Measurements from ENCODE around the gene CUL9. TPM values are rescaled to one million over a fixed set of nuclear protein-coding genes. Genes with fewer than 3 reads are reported as not detected.

The CUL9 gene
- total RNA-seq, 1 donor = 34.4 TPM

GRCh38 chr6:43180985-43181384 lies 1.0 kb upstream of the CUL9 start:
- Histone ChIP-seq H3K4me3 (ENCODE audit: insufficient read depth, low read length) (no peak overlapping the region), H3K27me3 (ENCODE audit: insufficient read depth, low read length) (no peaks in the 10 kb centered on the region), H4K20me1 (ENCODE audit: insufficient read depth, low read length) (peaks cover 9% of the 10 kb centered on the region), H3K4me2 (ENCODE audit: insufficient read depth, low read length) (peak overlapping the region; percentile 88), H3K79me2 (ENCODE audit: insufficient read depth, low read length) (peaks cover 41% of the 10 kb centered on the region), H3K4me1 (ENCODE audit: insufficient read depth, low read length) (peaks cover 23% of the 10 kb centered on the region), H2AFZ (ENCODE audit: low read length) (no peak overlapping the region), H3K27ac (ENCODE audit: low read depth, low read length) (peak overlapping the region; percentile 82), H3K36me3 (ENCODE audit: insufficient read depth, low read length) (peaks cover 51% of the 10 kb centered on the region), H3K9me3 (ENCODE audit: low read depth, low read length) (no peaks in the 10 kb centered on the region)
- no peak for DNase-seq (ENCODE audit: insufficient read length, low spot score, missing footprints)
- TF ChIP-seq CTCF (IDR thresholded peaks at IDR 0.05; ENCODE audit: extremely low read depth, low read depth, low read length) = no peak

DNA sequence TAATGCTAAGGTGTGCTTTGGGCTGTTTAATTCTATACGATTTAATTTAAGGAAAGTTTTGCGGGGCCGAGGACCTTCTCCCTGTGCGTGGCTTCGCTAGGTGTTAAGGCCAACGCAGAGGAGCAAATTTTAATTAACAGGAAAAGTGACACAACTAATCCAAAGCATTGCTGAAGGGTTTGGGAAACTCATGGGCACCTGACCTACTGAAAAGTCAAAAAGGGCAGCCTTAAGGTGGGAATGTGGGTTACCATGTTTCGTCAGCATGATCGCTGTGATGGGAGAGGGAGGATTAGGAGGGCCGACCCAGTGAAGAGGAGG lies 415 bp upstream of the CUL9 start:
- H3K79me2 ChIP-seq (ENCODE audit: insufficient read depth, low read length) = peaks cover 35% of the 10 kb centered on the region
- peak overlapping the region; percentile 85 for H3K4me3 ChIP-seq (ENCODE audit: insufficient read depth, low read length)
- no peak for TF ChIP-seq CTCF (IDR thresholded peaks at IDR 0.05; ENCODE audit: extremely low read depth, low read depth, low read length)
- no peaks in the 10 kb centered on the region for H3K9me3 ChIP-seq (ENCODE audit: low read depth, low read length)
- no peak for DNase-seq (ENCODE audit: insufficient read length, low spot score, missing footprints)
- peak overlapping the region; percentile 88 for H3K4me2 ChIP-seq (ENCODE audit: insufficient read depth, low read length)
- H4K20me1 ChIP-seq (ENCODE audit: insufficient read depth, low read length) = peaks cover 3% of the 10 kb centered on the region
- peak overlapping the region; percentile 82 for H3K27ac ChIP-seq (ENCODE audit: low read depth, low read length)
- peaks cover 49% of the 10 kb centered on the region for H3K36me3 ChIP-seq (ENCODE audit: insufficient read depth, low read length)
- H3K27me3 ChIP-seq (ENCODE audit: insufficient read depth, low read length) = no peaks in the 10 kb centered on the region
- H3K4me1 ChIP-seq (ENCODE audit: insufficient read depth, low read length) = peaks cover 22% of the 10 kb centered on the region
- H2AFZ ChIP-seq (ENCODE audit: low read length) = peak overlapping the region; percentile 72

DNA sequence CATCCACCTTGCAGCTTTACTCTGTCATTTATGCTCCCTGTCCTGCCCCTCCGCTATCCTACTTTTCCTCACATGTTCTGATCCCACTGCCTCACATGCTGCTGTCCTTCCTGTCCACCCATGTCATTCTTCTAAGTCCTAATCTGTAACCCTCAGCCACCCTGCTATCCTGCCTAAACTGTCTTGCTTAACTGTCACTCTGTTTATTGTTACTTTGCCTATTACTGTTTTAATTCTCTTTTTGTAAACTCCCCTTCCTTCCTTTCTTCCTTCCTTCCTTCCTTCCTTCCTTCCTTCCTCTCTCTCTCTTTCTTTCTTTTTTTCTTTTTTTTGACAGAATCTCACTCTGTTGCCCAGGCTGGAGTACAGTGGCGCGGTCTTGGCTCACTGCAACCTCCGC lies 1.4 kb downstream of the CUL9 start:
- no peak for TF ChIP-seq CTCF (IDR thresholded peaks at IDR 0.05; ENCODE audit: extremely low read depth, low read depth, low read length)
- Histone ChIP-seq H2AFZ (ENCODE audit: low read length) (no peak overlapping the region), H3K27ac (ENCODE audit: low read depth, low read length) (no peak overlapping the region), H3K79me2 (ENCODE audit: insufficient read depth, low read length) (peaks cover 22% of the 10 kb centered on the region), H4K20me1 (ENCODE audit: insufficient read depth, low read length) (no peaks in the 10 kb centered on the region), H3K4me2 (ENCODE audit: insufficient read depth, low read length) (peak overlapping the region; percentile 88), H3K27me3 (ENCODE audit: insufficient read depth, low read length) (no peaks in the 10 kb centered on the region), H3K9me3 (ENCODE audit: low read depth, low read length) (no peaks in the 10 kb centered on the region), H3K36me3 (ENCODE audit: insufficient read depth, low read length) (peaks cover 55% of the 10 kb centered on the region), H3K4me1 (ENCODE audit: insufficient read depth, low read length) (peaks cover 22% of the 10 kb centered on the region), H3K4me3 (ENCODE audit: insufficient read depth, low read length) (no peak overlapping the region)
- no peak for DNase-seq (ENCODE audit: insufficient read length, low spot score, missing footprints)

DNA sequence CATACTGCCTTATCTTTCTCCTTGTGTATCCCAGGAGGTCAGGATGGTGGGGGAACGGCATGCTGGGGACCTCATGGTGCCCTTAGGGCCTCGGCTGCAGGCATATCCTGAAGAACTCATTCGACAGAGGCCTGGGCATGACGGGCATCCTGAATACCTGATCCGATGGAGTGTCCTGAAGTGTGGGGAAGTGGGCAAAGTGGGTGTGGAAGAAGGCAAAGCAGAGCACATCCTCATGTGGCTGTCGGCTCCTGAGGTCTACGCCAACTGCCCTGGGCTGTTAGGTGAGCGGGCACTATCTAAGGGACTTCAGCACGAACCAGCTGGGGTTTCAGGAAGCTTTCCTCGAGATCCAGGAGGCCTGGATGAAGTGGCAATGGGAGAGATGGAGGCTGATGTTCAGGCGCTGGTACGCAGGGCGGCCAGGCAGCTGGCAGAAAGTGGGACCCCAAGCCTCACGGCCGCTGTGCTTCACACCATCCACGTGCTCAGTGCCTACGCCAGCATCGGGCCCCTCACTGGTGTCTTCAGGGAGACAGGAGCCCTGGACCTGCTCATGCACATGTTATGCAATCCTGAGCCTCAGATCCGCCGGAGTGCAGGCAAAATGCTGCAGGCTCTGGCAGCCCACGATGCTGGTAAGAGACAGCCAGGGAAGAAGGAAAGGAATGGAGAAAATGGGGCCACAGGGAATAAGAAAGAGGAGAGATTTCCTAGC lies 2.4 kb downstream of the CUL9 start:
- DNase-seq (ENCODE audit: insufficient read length, low spot score, missing footprints) = no peak
- H3K9me3 ChIP-seq (ENCODE audit: low read depth, low read length) = no peaks in the 10 kb centered on the region
- H3K27me3 ChIP-seq (ENCODE audit: insufficient read depth, low read length) = no peaks in the 10 kb centered on the region
- no peak overlapping the region for H3K27ac ChIP-seq (ENCODE audit: low read depth, low read length)
- peaks cover 51% of the 10 kb centered on the region for H3K36me3 ChIP-seq (ENCODE audit: insufficient read depth, low read length)
- H3K4me1 ChIP-seq (ENCODE audit: insufficient read depth, low read length) = peaks cover 22% of the 10 kb centered on the region
- H3K4me2 ChIP-seq (ENCODE audit: insufficient read depth, low read length) = no peak overlapping the region
- no peaks in the 10 kb centered on the region for H4K20me1 ChIP-seq (ENCODE audit: insufficient read depth, low read length)
- no peak overlapping the region for H3K4me3 ChIP-seq (ENCODE audit: insufficient read depth, low read length)
- H2AFZ ChIP-seq (ENCODE audit: low read length) = no peak overlapping the region
- H3K79me2 ChIP-seq (ENCODE audit: insufficient read depth, low read length) = peaks cover 25% of the 10 kb centered on the region
- no peak for TF ChIP-seq CTCF (IDR thresholded peaks at IDR 0.05; ENCODE audit: extremely low read depth, low read depth, low read length)

Measured in osteoblast (primary cell).